Measurements from ENCODE around the gene SKIL. TPM values are rescaled to one million over a fixed set of nuclear protein-coding genes. Genes with fewer than 3 reads are reported as not detected.

SKIL gene
- total RNA-seq, 1 donor from 2014 or later = 94.0 TPM

GRCh38 chr3:170423001-170423615, 65.6 kb downstream of the SKIL start:
- Mint-ChIP-seq H3K27me3 (ENCODE audit: low read depth) (no peaks in the 10 kb centered on the region), H3K4me1 (ENCODE audit: low read depth) (peaks cover 3% of the 10 kb centered on the region), H3K36me3 (ENCODE audit: low read depth) (peaks cover 18% of the 10 kb centered on the region), H3K27ac (ENCODE audit: unreplicated experiment) (no peak overlapping the region), H3K4me3 (ENCODE audit: unreplicated experiment) (no peak overlapping the region), H3K9me3 (ENCODE audit: low read depth) (no peaks in the 10 kb centered on the region)
- no peak for TF ChIP-seq CTCF (IDR thresholded peaks at IDR 0.05)
- DNase-seq (ENCODE audit: low spot score) = no peak

GRCh38 chr3:170424879-170425278, 67.4 kb downstream of the SKIL start:
- TF ChIP-seq CTCF (IDR thresholded peaks at IDR 0.05) = no peak
- DNase-seq (ENCODE audit: low spot score) = no peak
- no peaks in the 10 kb centered on the region for H3K27me3 Mint-ChIP-seq (ENCODE audit: low read depth)

GRCh38 chr3:170425491-170426239, 68.2 kb downstream of the SKIL start:
- Mint-ChIP-seq H3K4me3 (ENCODE audit: unreplicated experiment) (no peak overlapping the region), H3K27me3 (ENCODE audit: low read depth) (no peaks in the 10 kb centered on the region), H3K4me1 (ENCODE audit: low read depth) (peaks cover 4% of the 10 kb centered on the region), H3K9me3 (ENCODE audit: low read depth) (no peaks in the 10 kb centered on the region), H3K36me3 (ENCODE audit: low read depth) (peaks cover 16% of the 10 kb centered on the region), H3K27ac (ENCODE audit: unreplicated experiment) (no peak overlapping the region)
- DNase-seq (ENCODE audit: low spot score) = no peak
- TF ChIP-seq CTCF (IDR thresholded peaks at IDR 0.05) = no peak

More at GRCh38 chr3:170424879-170425278, 67.4 kb downstream of the SKIL start:
- Mint-ChIP-seq H3K27ac (ENCODE audit: unreplicated experiment) (no peak overlapping the region), H3K36me3 (ENCODE audit: low read depth) (peaks cover 16% of the 10 kb centered on the region), H3K4me1 (ENCODE audit: low read depth) (peaks cover 4% of the 10 kb centered on the region), H3K9me3 (ENCODE audit: low read depth) (no peaks in the 10 kb centered on the region), H3K4me3 (ENCODE audit: unreplicated experiment) (no peak overlapping the region)

- Mint-ChIP-seq H3K9me3 (ENCODE audit: low read depth) (no peaks in the 10 kb centered on the region), H3K27ac (ENCODE audit: unreplicated experiment) (no peak overlapping the region), H3K4me3 (ENCODE audit: unreplicated experiment) (no peak overlapping the region), H3K36me3 (ENCODE audit: low read depth) (peaks cover 16% of the 10 kb centered on the region), H3K4me1 (ENCODE audit: low read depth) (peaks cover 4% of the 10 kb centered on the region), H3K27me3 (ENCODE audit: low read depth) (no peaks in the 10 kb centered on the region)
- no peak for TF ChIP-seq CTCF (IDR thresholded peaks at IDR 0.05)
- no peak for DNase-seq (ENCODE audit: low spot score)
Observed at GRCh38 chr3:170426240-170426797, 68.8 kb downstream of the SKIL start.

GRCh38 chr3:170428095-170428494, 70.6 kb downstream of the SKIL start:
- Mint-ChIP-seq H3K36me3 (ENCODE audit: low read depth) (peaks cover 14% of the 10 kb centered on the region), H3K9me3 (ENCODE audit: low read depth) (no peaks in the 10 kb centered on the region), H3K27me3 (ENCODE audit: low read depth) (no peaks in the 10 kb centered on the region), H3K4me3 (ENCODE audit: unreplicated experiment) (no peak overlapping the region), H3K27ac (ENCODE audit: unreplicated experiment) (no peak overlapping the region), H3K4me1 (ENCODE audit: low read depth) (peaks cover 4% of the 10 kb centered on the region)
- TF ChIP-seq CTCF (IDR thresholded peaks at IDR 0.05) = no peak
- DNase-seq (ENCODE audit: low spot score) = no peak

Measured in chondrocyte (in vitro differentiated cells).